ENCODE data around the gene HOXB3.

DNA sequence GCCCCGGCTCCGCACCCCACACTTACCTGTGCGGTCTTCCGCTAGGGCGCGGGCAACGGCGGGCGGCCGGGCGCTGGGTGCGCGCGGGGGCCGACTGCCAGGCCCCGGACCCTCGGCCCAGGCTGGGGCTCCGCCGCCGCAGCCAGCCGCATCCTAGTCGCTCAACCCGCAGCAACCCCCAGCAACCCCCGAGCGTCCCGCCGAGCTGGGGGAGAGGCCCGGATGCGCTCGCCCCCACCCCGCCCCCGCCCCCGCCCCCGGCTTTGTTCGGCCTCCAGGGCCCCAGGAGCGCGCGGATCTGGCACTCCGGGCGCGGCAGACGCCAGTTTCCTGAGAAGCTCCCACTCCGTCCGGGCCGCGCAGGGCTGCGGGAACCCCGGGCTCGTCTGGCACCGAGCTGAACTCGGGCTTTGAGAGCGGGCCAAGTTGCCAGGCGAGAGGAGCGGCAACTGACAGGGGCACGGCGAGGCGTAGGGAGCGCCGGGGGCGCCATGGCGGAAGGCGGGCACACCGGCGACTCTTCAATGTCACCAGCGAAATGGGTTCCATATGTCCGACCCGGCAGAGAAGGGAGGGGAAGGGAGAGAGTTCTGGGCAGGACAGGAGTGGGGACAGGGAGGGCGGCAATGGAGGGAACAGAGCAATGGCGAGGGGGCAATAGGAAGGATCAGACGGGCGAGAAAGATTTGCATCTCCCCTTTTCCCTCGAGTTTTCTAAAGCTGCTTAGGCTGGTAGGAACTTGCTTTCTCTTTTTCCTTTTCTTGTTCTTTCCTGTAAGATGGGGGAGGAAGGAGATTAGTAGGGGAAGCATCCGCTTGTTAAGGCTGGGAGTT, 25.6 kb downstream of the HOXB3 start:
- TF ChIP-seq CTCF (IDR thresholded peaks at IDR 0.05) (no peak), EP300 (IDR thresholded peaks at IDR 0.05) (no peak), POLR2A (IDR thresholded peaks at IDR 0.05) (no peak)
